Measurements from ENCODE around the gene SLC30A5.

- TF ChIP-seq, protein P1, sequence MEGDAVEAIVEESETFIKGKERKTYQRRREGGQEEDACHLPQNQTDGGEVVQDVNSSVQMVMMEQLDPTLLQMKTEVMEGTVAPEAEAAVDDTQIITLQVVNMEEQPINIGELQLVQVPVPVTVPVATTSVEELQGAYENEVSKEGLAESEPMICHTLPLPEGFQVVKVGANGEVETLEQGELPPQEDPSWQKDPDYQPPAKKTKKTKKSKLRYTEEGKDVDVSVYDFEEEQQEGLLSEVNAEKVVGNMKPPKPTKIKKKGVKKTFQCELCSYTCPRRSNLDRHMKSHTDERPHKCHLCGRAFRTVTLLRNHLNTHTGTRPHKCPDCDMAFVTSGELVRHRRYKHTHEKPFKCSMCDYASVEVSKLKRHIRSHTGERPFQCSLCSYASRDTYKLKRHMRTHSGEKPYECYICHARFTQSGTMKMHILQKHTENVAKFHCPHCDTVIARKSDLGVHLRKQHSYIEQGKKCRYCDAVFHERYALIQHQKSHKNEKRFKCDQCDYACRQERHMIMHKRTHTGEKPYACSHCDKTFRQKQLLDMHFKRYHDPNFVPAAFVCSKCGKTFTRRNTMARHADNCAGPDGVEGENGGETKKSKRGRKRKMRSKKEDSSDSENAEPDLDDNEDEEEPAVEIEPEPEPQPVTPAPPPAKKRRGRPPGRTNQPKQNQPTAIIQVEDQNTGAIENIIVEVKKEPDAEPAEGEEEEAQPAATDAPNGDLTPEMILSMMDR (conservative IDR thresholded peaks at IDR 0.05; ENCODE audit: low read depth, low read length): no peak
- no peak for TF ChIP-seq EZH2 (IDR thresholded peaks at IDR 0.05; ENCODE audit: low read length, unreplicated experiment)
Measured at GRCh38 chr5:69084903-69085302, 8.9 kb upstream of the SLC30A5 start.
